HEK293 (cell line): Measurements from ENCODE around the gene BICD2.

Experiments
- CTCF ChIA-PET: fragments of 350-600 bp; formaldehyde crosslinking; extraction: SDS; loops from one replicate; lab custom pipeline; 2021; ENCODE audit warnings: antibody characterized with exemption; lab: Yijun Ruan, JAX
- POLR2A ChIA-PET: fragments of 300-600 bp; formaldehyde crosslinking; extraction: SDS; loops from one replicate; lab custom pipeline; 2020; ENCODE audit warnings: antibody characterized with exemption, inconsistent platforms; lab: Yijun Ruan, JAX
- H3K27ac ChIP-seq: fragments of 200-500 bp; sonication (Bioruptor generic); 2 replicates; pipeline ENCODE4 v1.5.1; 2014; ENCODE audit warnings: low read depth, low read length, control low read depth, inconsistent platforms; ENCODE audit errors: extremely low read depth
- H3K36me3 ChIP-seq, 2 experiments: fragments of 200-500 bp in 1 of 2; sonication (Bioruptor generic) in 1 of 2; 1 replicate in 1 of 2; 2 replicates in 1 of 2; pipeline ENCODE4 v1.5.1; 2014 to 2017; ENCODE audit warnings: inconsistent platforms in 2 of 2, low read length in 2 of 2; ENCODE audit not compliant: control insufficient read depth in 2 of 2, insufficient read depth in 1 of 2
- H3K4me1 ChIP-seq: fragments of 200-500 bp; sonication (Bioruptor generic); 2 replicates; pipeline ENCODE4 v1.5.1; 2014; ENCODE audit warnings: mild to moderate bottlenecking, low read length, inconsistent platforms; ENCODE audit not compliant: control insufficient read depth, insufficient read depth
- H3K4me3 ChIP-seq: 2 replicates; pipeline ENCODE4 v1.5.1; 2011; ENCODE audit warnings: low read depth, mild to moderate bottlenecking, control low read depth, low read length, moderate library complexity
- H3K9me3 ChIP-seq: fragments of 200-500 bp; sonication (Bioruptor generic); 2 replicates; pipeline ENCODE4 v1.5.1; 2014; ENCODE audit warnings: low read depth, low read length, inconsistent platforms; ENCODE audit not compliant: control insufficient read depth, insufficient read depth
- BCL11B ChIP-seq: fragments of 450-650 bp; formaldehyde crosslinking; IDR thresholded peaks from 2 replicates; pipeline ENCODE4 v1.5.1; 2016; ENCODE audit warnings: low read depth, missing biosample characterization, missing genetic modification characterization
- GLIS1 ChIP-seq: fragments of 450-650 bp; formaldehyde crosslinking; IDR thresholded peaks from 2 replicates; pipeline ENCODE4 v1.5.1; 2016; ENCODE audit warnings: missing biosample characterization, missing genetic modification characterization
- KLF9 ChIP-seq: fragments of 450-650 bp; formaldehyde crosslinking; IDR thresholded peaks from 2 replicates; pipeline ENCODE4 v1.5.1; 2016; ENCODE audit warnings: missing biosample characterization, missing genetic modification characterization, low read depth
- ZEB2 ChIP-seq: fragments of 450-650 bp; formaldehyde crosslinking; IDR thresholded peaks from 2 replicates; pipeline ENCODE4 v1.5.1; 2016; ENCODE audit warnings: missing biosample characterization, missing genetic modification characterization
- ZIC2 ChIP-seq: fragments of 450-650 bp; formaldehyde crosslinking; IDR thresholded peaks from 2 replicates; pipeline ENCODE4 v1.5.1; 2016; ENCODE audit warnings: missing biosample characterization, missing genetic modification characterization
- ZNF16 ChIP-seq: fragments of 450-650 bp; formaldehyde crosslinking; IDR thresholded peaks from 2 replicates; pipeline ENCODE4 v1.5.1; 2016; ENCODE audit warnings: low read depth, missing biosample characterization, missing genetic modification characterization
- ZNF169 ChIP-seq: fragments of 450-650 bp; formaldehyde crosslinking; IDR thresholded peaks from 2 replicates; pipeline ENCODE4 v1.5.1; 2016; ENCODE audit warnings: missing biosample characterization, missing genetic modification characterization
- ZNF19 ChIP-seq: fragments of 450-650 bp; formaldehyde crosslinking; IDR thresholded peaks from 2 replicates; pipeline ENCODE4; 2016; ENCODE audit warnings: missing biosample characterization, missing genetic modification characterization, low read depth
- ZNF266 ChIP-seq: fragments of 450-650 bp; formaldehyde crosslinking; IDR thresholded peaks from 2 replicates; pipeline ENCODE4 v1.5.1; 2016; ENCODE audit warnings: missing biosample characterization, missing genetic modification characterization, low read depth
- ZNF324 ChIP-seq: fragments of 450-650 bp; formaldehyde crosslinking; IDR thresholded peaks from 2 replicates; pipeline ENCODE4 v1.5.1; 2016; ENCODE audit warnings: missing biosample characterization, missing genetic modification characterization
- ZNF48 ChIP-seq: fragments of 450-650 bp; formaldehyde crosslinking; IDR thresholded peaks from 2 replicates; pipeline ENCODE4 v1.5.1; 2016; ENCODE audit warnings: missing biosample characterization, missing genetic modification characterization
- ZNF549 ChIP-seq: fragments of 450-650 bp; IDR thresholded peaks from 2 replicates; pipeline ENCODE4 v1.5.1; 2018; ENCODE audit warnings: missing biosample characterization, missing genetic modification characterization, mild to moderate bottlenecking, inconsistent platforms, moderate library complexity
- ZNF555 ChIP-seq: fragments of 450-650 bp; formaldehyde crosslinking; conservative IDR thresholded peaks from 2 replicates; pipeline ENCODE4 v1.5.1; 2017; ENCODE audit warnings: missing biosample characterization, mild to moderate bottlenecking, missing genetic modification characterization, inconsistent platforms
- ZNF621 ChIP-seq: fragments of 450-650 bp; formaldehyde crosslinking; IDR thresholded peaks from 2 replicates; pipeline ENCODE4 v1.5.1; 2017; ENCODE audit warnings: missing biosample characterization, missing genetic modification characterization
- ZNF629 ChIP-seq: fragments of 450-650 bp; formaldehyde crosslinking; IDR thresholded peaks from 2 replicates; pipeline ENCODE4 v1.5.1; 2017; ENCODE audit warnings: missing biosample characterization, missing genetic modification characterization
- ZNF776 ChIP-seq: fragments of 450-650 bp; formaldehyde crosslinking; IDR thresholded peaks from 2 replicates; pipeline ENCODE4 v1.5.0; 2017; ENCODE audit warnings: missing biosample characterization, missing genetic modification characterization, borderline replicate concordance
- TF ChIP-seq, protein P1 (sequence below): fragments of 450-650 bp; formaldehyde crosslinking; IDR thresholded peaks from 2 replicates; pipeline ENCODE4 v1.5.1; 2017; ENCODE audit warnings: missing biosample characterization, missing genetic modification characterization
- TF ChIP-seq, protein P2 (sequence below): fragments of 450-650 bp; formaldehyde crosslinking; IDR thresholded peaks from 2 replicates; pipeline ENCODE4 v1.5.1; 2016; ENCODE audit warnings: missing biosample characterization, missing genetic modification characterization, borderline replicate concordance
- TF ChIP-seq, protein P3 (sequence below): fragments of 450-650 bp; formaldehyde crosslinking; IDR thresholded peaks from 2 replicates; pipeline ENCODE4 v1.5.1; 2016; ENCODE audit warnings: missing biosample characterization, missing genetic modification characterization, borderline replicate concordance

BICD2 gene

DNA sequence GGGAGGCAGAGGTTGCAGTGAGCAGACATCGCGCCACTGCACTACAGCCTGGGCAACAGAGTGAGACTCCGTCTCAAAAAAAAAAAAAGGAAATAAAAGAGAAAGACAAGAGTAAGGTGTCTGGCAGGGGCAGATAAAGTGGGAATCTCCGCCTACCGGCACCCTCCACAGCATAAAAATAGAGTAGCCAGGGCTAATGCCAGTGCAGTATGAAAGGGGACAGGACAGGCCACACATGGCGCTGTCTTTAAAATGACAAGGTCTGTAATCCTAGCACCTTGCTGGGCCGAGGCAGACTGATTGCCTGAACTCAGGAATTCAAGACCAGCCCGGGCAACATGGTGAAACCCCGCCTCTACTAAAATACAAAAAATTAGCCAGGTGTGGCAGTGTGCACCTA is 7.8 kb downstream of the BICD2 start:
- TF ChIP-seq ZNF48, result no peak
- TF ChIP-seq ZNF19 (tag by site-specific recombination), result no peak
- no peak for TF ChIP-seq ZNF555
- TF ChIP-seq ZIC2 (tag by site-specific recombination), result no peak
- TF ChIP-seq ZNF169, result no peak
- no peak overlapping the region for H3K4me3 ChIP-seq
- H3K36me3 ChIP-seq, result no peaks in the 10 kb centered on the region
- ChIA-PET CTCF (no interaction called here), POLR2A (no interaction called here)
- H3K4me1 ChIP-seq, result no peaks in the 10 kb centered on the region; the same call in 1 of the 2 replicates
- H3K27ac ChIP-seq, result no peak overlapping the region
- no peaks in the 10 kb centered on the region for H3K9me3 ChIP-seq

DNA sequence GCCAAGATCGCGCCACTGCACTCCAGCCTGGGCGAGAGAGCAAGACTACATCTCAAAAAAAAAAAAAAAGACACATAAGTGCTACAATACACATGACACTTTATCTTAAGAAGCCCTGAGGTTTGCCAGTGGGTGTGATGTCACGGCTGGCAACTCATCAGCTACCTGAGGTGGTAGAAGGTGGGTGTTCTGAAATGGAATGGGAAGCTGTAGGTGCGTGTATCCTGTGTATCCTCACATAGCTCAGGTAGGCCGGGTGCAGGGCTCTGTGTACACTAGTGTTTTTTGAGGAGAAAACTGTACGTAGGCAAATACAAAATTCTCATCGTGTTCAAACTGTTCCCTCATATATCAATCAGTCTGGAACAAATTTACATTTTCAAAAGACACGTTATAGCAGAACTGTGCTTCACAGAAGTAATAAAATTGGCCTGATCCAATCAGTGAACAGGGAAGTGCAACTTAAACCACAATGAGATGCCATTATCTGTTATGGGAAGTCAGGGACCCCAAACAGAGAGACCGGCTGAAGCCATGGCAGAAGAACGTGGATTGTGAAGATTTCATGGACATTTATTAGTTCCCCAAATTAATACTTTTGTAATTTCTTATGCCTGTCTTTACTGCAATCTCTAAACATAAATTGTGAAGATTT is 10.4 kb downstream of the BICD2 start:
- H3K4me3 ChIP-seq, result no peak overlapping the region
- TF ChIP-seq ZNF266 (tag by site-specific recombination) (no peak), ZNF549 (tag by site-specific recombination) (no peak), ZNF16 (tag by site-specific recombination) (no peak), GLIS1 (tag by site-specific recombination) (no peak), BCL11B (no peak), ZNF324 (tag by site-specific recombination) (no peak), ZNF621 (tag by site-specific recombination) (no peak), ZNF629 (tag by site-specific recombination) (no peak), KLF9 (tag by site-specific recombination) (no peak), ZNF776 (tag by site-specific recombination) (no peak), ZEB2 (tag by site-specific recombination) (no peak)
- TF ChIP-seq, protein P1, sequence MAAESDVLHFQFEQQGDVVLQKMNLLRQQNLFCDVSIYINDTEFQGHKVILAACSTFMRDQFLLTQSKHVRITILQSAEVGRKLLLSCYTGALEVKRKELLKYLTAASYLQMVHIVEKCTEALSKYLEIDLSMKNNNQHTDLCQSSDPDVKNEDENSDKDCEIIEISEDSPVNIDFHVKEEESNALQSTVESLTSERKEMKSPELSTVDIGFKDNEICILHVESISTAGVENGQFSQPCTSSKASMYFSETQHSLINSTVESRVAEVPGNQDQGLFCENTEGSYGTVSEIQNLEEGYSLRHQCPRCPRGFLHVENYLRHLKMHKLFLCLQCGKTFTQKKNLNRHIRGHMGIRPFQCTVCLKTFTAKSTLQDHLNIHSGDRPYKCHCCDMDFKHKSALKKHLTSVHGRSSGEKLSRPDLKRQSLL (tag by site-specific recombination), result no peak
- TF ChIP-seq, protein P2, sequence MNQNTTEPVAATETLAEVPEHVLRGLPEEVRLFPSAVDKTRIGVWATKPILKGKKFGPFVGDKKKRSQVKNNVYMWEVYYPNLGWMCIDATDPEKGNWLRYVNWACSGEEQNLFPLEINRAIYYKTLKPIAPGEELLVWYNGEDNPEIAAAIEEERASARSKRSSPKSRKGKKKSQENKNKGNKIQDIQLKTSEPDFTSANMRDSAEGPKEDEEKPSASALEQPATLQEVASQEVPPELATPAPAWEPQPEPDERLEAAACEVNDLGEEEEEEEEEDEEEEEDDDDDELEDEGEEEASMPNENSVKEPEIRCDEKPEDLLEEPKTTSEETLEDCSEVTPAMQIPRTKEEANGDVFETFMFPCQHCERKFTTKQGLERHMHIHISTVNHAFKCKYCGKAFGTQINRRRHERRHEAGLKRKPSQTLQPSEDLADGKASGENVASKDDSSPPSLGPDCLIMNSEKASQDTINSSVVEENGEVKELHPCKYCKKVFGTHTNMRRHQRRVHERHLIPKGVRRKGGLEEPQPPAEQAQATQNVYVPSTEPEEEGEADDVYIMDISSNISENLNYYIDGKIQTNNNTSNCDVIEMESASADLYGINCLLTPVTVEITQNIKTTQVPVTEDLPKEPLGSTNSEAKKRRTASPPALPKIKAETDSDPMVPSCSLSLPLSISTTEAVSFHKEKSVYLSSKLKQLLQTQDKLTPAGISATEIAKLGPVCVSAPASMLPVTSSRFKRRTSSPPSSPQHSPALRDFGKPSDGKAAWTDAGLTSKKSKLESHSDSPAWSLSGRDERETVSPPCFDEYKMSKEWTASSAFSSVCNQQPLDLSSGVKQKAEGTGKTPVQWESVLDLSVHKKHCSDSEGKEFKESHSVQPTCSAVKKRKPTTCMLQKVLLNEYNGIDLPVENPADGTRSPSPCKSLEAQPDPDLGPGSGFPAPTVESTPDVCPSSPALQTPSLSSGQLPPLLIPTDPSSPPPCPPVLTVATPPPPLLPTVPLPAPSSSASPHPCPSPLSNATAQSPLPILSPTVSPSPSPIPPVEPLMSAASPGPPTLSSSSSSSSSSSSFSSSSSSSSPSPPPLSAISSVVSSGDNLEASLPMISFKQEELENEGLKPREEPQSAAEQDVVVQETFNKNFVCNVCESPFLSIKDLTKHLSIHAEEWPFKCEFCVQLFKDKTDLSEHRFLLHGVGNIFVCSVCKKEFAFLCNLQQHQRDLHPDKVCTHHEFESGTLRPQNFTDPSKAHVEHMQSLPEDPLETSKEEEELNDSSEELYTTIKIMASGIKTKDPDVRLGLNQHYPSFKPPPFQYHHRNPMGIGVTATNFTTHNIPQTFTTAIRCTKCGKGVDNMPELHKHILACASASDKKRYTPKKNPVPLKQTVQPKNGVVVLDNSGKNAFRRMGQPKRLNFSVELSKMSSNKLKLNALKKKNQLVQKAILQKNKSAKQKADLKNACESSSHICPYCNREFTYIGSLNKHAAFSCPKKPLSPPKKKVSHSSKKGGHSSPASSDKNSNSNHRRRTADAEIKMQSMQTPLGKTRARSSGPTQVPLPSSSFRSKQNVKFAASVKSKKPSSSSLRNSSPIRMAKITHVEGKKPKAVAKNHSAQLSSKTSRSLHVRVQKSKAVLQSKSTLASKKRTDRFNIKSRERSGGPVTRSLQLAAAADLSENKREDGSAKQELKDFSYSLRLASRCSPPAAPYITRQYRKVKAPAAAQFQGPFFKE (tag by site-specific recombination), result no peak
- TF ChIP-seq, protein P3, sequence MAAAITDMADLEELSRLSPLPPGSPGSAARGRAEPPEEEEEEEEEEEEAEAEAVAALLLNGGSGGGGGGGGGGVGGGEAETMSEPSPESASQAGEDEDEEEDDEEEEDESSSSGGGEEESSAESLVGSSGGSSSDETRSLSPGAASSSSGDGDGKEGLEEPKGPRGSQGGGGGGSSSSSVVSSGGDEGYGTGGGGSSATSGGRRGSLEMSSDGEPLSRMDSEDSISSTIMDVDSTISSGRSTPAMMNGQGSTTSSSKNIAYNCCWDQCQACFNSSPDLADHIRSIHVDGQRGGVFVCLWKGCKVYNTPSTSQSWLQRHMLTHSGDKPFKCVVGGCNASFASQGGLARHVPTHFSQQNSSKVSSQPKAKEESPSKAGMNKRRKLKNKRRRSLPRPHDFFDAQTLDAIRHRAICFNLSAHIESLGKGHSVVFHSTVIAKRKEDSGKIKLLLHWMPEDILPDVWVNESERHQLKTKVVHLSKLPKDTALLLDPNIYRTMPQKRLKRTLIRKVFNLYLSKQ (tag by site-specific recombination), result no peak
- H3K36me3 ChIP-seq, result no peaks in the 10 kb centered on the region
- H3K9me3 ChIP-seq, result no peaks in the 10 kb centered on the region
- H3K27ac ChIP-seq, result no peak overlapping the region
- CTCF ChIA-PET, result no interaction called here
- peaks cover 5% of the 10 kb centered on the region; the same call in 1 of the 2 replicates for H3K4me1 ChIP-seq
- POLR2A ChIA-PET, result no interaction called here
